Muscle of leg (tissue), 11 donors: ENCODE data around the gene HOXD10. TPM values are rescaled to one million over a fixed set of nuclear protein-coding genes. Genes with fewer than 3 reads are reported as not detected.

Experiments used
- DNase-seq: peaks from one replicate; pipeline ENCODE4 v3.0.0; 2013
- H3K27ac ChIP-seq: one replicate; pipeline ENCODE4 v1.5.1; 2013; ENCODE audit warnings: mild to moderate bottlenecking, low read length, control low read depth
- H3K27me3 ChIP-seq: one replicate; pipeline ENCODE4 v1.6.1; 2013; ENCODE audit warnings: low read length; ENCODE audit not compliant: control insufficient read depth, insufficient read depth
- H3K36me3 ChIP-seq: one replicate; pipeline ENCODE4 v1.6.1; 2013; ENCODE audit warnings: low read length; ENCODE audit not compliant: control insufficient read depth, insufficient read depth
- H3K4me1 ChIP-seq: one replicate; pipeline ENCODE4 v1.6.1; 2013; ENCODE audit warnings: low read length; ENCODE audit not compliant: control insufficient read depth, insufficient read depth
- H3K4me3 ChIP-seq: one replicate; pipeline ENCODE4 v1.5.1; 2013; ENCODE audit warnings: low read length, control low read depth
- H3K9me3 ChIP-seq: replicated peaks from 2 replicates; pipeline ENCODE4 v1.6.1; 2013; ENCODE audit warnings: low read depth, low read length; ENCODE audit not compliant: control insufficient read depth
- WGBS: methylation state at CpG from one replicate; pipeline ENCODE4 v1.1.5; 2013; ENCODE audit warnings: missing lambda C conversion rate; ENCODE audit not compliant: insufficient coverage; 5-methylcytosine and 5-hydroxymethylcytosine counted together
- polyA plus RNA-seq, 8 donors: library from polyadenylated mRNA; unstranded; fragments of 120-200 nt; gene quantifications; one replicate each; pipeline versions ENCODE4 v1.2.1 to v1.2.3, GENCODE V29; 2013; ENCODE audit warnings: inconsistent platforms in 1 of 8, low replicate concordance in 1 of 8; ENCODE audit not compliant: insufficient read length in 8 of 8, insufficient read depth in 1 of 8
- total RNA-seq: library from RNA; stranded (reverse); fragments of 120-200 nt; gene quantifications from one replicate; pipeline ENCODE4 v1.2.4, GENCODE V29; 2013

HOXD10 gene
- total and polyA plus RNA-seq, 9 donors: 0.05 to 4.6 (median 0.21) TPM; not detected in 2

- Histone ChIP-seq H3K9me3 (no peaks in the 10 kb centered on the region), H3K4me1 (peaks cover 21% of the 10 kb centered on the region), H3K27me3 (peaks cover 93% of the 10 kb centered on the region), H3K4me3 (no peak overlapping the region), H3K36me3 (no peaks in the 10 kb centered on the region), H3K27ac (no peak overlapping the region)
- WGBS: no CpG with 5 or more reads among the region's 4 CpGs
- no peak for DNase-seq
These were observed 6.6 kb upstream of the HOXD10 start for GRCh38 chr2:176109946-176110345.

GRCh38 chr2:176110415-176111308, 5.9 kb upstream of the HOXD10 start:
- Histone ChIP-seq H3K27ac (no peak overlapping the region), H3K4me3 (no peak overlapping the region), H3K27me3 (peaks cover 89% of the 10 kb centered on the region), H3K9me3 (no peaks in the 10 kb centered on the region), H3K36me3 (no peaks in the 10 kb centered on the region), H3K4me1 (peaks cover 19% of the 10 kb centered on the region)
- no peak for DNase-seq
- 52% methylated on average over 2 of the region's 7 CpGs for WGBS

- Histone ChIP-seq H3K36me3 (no peaks in the 10 kb centered on the region), H3K9me3 (no peaks in the 10 kb centered on the region), H3K27ac (no peak overlapping the region), H3K4me1 (peaks cover 25% of the 10 kb centered on the region), H3K27me3 (peaks cover 89% of the 10 kb centered on the region), H3K4me3 (no peak overlapping the region)
- WGBS: 5% methylated on average over 14 of the region's 16 CpGs
- DNase-seq: peak; percentile 83
These were observed 5.3 kb upstream of the HOXD10 start for GRCh38 chr2:176111309-176111663.

- H3K27me3 ChIP-seq: peaks cover 90% of the 10 kb centered on the region
- no peak for DNase-seq
- no peaks in the 10 kb centered on the region for H3K9me3 ChIP-seq
- H3K4me3 ChIP-seq: no peak overlapping the region
- peaks cover 27% of the 10 kb centered on the region for H3K4me1 ChIP-seq
- WGBS: 15% methylated on average over 26 of the region's 29 CpGs
- H3K27ac ChIP-seq: no peak overlapping the region
- no peaks in the 10 kb centered on the region for H3K36me3 ChIP-seq
These were observed 4.7 kb upstream of the HOXD10 start for GRCh38 chr2:176111846-176112374.

- peaks cover 31% of the 10 kb centered on the region for H3K4me1 ChIP-seq
- DNase-seq: no peak
- no peaks in the 10 kb centered on the region for H3K36me3 ChIP-seq
- H3K9me3 ChIP-seq: no peaks in the 10 kb centered on the region
- peaks cover 93% of the 10 kb centered on the region for H3K27me3 ChIP-seq
- WGBS: 15% methylated on average over 33 of the region's 40 CpGs
- no peak overlapping the region for H3K4me3 ChIP-seq
- no peak overlapping the region for H3K27ac ChIP-seq
These were observed 3.9 kb upstream of the HOXD10 start for GRCh38 chr2:176112375-176113302.

GRCh38 chr2:176114120-176114929, 2.3 kb upstream of the HOXD10 start:
- H3K36me3 ChIP-seq: no peaks in the 10 kb centered on the region
- DNase-seq: no peak
- H3K27ac ChIP-seq: no peak overlapping the region
- WGBS: 40% methylated on average over 20 of the region's 26 CpGs
- peaks cover 29% of the 10 kb centered on the region for H3K4me1 ChIP-seq
- H3K4me3 ChIP-seq: no peak overlapping the region
- H3K9me3 ChIP-seq: no peaks in the 10 kb centered on the region
- peaks cover 93% of the 10 kb centered on the region for H3K27me3 ChIP-seq

- 22% methylated on average over 3 of the region's 16 CpGs for WGBS
- no peaks in the 10 kb centered on the region for H3K9me3 ChIP-seq
- no peak for DNase-seq
- no peak overlapping the region for H3K4me3 ChIP-seq
- H3K27me3 ChIP-seq: peaks cover 91% of the 10 kb centered on the region
- H3K4me1 ChIP-seq: peaks cover 29% of the 10 kb centered on the region
- H3K36me3 ChIP-seq: no peaks in the 10 kb centered on the region
- H3K27ac ChIP-seq: no peak overlapping the region
These were observed 1.5 kb upstream of the HOXD10 start for GRCh38 chr2:176114930-176115625.

- peaks cover 94% of the 10 kb centered on the region for H3K27me3 ChIP-seq
- 18% methylated on average over 40 of the region's 40 CpGs for WGBS
- no peak overlapping the region for H3K27ac ChIP-seq
- H3K4me3 ChIP-seq: no peak overlapping the region
- H3K9me3 ChIP-seq: no peaks in the 10 kb centered on the region
- no peaks in the 10 kb centered on the region for H3K36me3 ChIP-seq
- peaks cover 30% of the 10 kb centered on the region for H3K4me1 ChIP-seq
- no peak for DNase-seq
These were observed 714 bp downstream of the HOXD10 start for GRCh38 chr2:176117162-176117822.
